ENCODE results near the gene SPATS2.
"Not testable (repeated sequence)": the region's sequence is repeated elsewhere in the genome, so short reads cannot be mapped to it uniquely, and the experiment has no call there.

The SPATS2 gene

DNA sequence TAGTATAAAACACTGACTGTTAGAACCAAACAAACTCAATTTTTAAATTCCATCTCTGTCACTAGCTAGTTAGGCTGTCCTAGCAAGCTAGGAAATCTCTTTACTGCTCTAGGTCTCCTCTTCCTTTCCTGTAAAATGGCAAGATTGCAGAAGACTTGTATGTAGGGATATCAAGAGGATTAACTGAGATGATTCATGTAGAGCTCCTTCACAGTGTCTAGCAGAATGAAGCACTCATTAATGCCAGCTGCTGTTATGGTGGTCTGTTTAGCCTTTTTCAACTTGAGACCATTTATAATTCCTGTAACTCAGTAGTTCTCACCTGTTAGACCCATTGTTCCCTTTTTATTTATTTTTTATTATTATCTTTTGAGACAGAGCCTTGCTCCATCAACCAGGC lies 103.7 kb downstream of the SPATS2 start:
- DNase-seq (ENCODE audit: low spot score): no peak

DNA sequence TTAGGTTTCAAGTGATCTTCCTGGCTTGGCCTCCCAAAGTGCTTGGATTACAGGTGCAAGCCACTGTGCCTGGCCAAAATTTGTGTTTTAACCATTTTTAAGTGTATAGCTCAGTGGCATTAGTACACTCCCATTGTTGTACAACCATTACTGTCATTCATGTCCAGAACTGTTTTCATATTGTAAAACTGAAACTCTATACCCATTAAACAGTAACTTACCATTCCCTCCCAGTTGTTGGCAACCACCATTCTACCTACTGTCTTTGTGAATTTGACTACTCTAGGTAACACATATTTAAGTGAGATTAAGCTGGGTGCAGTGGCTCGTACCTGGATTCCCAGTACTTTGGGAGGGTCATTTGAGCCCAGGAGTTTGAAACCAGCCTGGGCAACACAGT lies 104.3 kb downstream of the SPATS2 start:
- no peak for DNase-seq (ENCODE audit: low spot score)

DNA sequence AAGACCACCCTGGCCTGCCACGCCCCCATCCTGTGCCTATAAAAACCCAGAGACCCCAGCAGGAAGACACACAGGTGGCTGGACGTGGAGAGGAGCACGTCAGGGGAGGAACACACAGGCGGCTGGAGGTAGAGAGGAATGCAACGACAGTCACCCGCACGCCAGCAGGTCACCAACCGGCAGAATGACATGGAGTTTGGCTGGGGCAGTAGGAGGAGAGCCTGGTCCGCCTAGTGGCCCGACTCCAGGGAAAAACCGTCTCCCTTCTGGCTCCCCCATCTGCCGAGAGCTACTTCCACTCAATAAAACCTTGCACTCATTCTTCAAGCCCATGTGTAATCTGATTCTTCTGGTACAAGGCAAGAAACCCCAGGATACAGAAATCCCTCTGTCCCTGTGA lies 108.8 kb downstream of the SPATS2 start:
- DNase-seq (ENCODE audit: low spot score): no peak

DNA sequence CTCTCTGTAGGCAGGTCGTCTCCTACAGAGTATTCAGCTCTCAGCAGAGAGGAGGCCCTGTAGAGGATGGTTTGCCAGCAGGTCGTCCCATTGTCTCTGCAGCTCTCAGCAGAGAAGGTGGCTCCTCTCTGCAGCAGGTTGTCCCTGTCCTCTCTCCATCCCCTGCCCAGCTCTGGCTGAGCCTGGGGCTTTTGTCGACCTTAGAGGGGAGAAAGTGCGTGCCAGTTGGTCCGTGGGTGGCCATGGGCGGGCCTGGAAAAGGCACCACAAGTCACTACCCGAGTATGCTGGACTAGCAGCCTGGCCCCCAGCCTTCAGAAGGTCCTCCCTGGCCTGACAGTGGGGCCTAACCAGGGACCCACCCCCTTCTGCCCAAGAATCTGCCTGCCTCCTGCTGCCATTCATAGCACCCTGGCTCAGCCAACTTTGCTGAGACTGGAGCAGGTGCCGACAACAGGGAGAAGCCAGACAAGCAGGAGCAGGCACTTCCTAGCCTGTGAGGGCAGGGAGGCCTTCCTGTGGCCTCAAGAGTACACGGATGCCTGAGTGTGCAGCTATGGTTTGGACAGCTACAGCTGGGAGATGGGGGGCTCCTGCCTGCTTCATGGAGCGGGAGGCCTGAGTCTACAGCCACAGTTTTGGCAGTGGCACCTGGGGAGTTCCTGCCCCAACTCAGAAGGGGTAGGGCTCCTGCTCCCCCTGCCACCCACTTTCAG lies 111.8 kb downstream of the SPATS2 start:
- DNase-seq (ENCODE audit: low spot score): no peak

DNA sequence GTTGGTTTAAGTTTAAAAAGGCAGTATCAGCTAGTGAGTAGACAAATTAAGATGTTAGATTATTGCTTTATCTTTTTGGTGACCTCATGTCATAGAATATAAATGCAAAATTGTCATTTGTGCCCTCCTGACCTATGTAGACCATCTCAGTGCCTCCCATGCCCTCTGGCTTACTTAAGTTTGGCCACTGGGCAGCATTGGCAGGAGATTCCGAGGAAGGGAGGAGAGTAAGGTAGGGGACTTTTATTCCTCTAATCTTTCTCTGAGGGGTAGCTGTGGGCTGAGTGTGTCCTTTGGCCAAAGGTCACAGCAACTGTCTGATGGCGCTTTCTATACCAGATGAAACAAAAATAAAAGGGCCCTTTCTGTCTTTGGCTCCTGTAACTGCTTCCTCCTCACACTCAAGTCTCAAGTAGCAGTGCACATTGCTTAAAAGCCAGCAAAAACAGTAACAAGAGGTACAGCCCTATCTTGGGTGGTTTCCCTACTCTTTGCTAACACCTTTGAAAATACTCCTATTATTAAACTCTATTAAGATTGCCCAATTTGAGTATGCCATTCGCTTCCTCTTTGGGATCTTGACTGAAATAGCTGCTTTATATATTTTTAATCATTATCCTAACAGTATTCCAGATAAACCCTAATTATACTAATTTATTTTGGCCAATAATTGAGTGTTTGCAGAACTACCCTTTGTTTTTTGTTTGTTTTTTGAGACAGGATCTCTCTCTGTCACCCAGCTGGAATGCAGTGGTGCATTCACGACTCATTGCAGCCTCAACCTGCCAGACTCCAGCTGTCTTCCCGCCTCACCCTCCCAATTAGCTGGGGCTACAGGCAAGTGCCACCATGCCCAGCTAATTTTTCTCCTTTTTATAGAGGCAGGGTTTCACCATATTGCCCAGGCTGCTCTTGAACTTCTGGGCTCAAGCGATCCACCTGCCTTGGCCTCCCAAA lies 115.1 kb downstream of the SPATS2 start:
- peak; percentile 61 for DNase-seq (ENCODE audit: low spot score)

DNA sequence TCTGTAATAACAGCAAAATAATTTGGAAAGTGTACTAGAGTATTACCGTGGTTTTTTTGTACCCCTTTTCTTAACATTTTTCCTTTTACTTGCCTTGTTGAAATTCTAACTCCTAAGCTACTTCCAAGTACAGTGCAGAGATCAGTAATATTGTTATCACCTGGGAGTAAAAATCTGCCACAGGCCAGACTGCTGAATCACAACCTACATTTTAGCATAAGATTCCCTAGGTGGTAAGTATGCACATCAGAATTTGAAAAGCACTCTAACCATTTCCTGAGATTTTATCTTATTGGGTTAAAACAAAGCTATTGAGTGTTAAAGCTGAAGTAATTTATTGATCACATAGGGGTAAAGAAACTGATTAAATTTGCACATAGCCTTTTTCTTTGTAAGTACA lies 116.4 kb downstream of the SPATS2 start:
- DNase-seq (ENCODE audit: low spot score): peak; percentile 37

DNA sequence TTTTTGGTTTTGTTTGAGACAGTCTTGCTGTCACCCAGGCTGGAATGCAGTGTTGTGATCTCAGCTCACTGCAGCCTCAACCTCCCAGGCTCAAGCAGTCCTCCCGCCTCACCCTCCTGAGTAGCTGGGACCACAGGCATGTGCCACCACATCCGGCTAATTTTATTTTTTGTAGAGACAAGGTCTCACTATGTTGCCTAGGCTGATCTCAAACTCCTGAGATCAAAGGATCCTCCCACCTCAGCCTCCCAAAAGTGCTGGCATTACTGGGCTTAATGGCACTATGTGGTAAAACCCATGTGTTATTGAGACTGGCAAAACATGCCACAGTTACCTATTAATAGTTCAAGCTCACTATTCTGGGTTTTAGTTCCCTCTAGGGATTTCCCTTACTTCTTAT lies 120.3 kb downstream of the SPATS2 start:
- DNase-seq (ENCODE audit: low spot score): no peak

DNA sequence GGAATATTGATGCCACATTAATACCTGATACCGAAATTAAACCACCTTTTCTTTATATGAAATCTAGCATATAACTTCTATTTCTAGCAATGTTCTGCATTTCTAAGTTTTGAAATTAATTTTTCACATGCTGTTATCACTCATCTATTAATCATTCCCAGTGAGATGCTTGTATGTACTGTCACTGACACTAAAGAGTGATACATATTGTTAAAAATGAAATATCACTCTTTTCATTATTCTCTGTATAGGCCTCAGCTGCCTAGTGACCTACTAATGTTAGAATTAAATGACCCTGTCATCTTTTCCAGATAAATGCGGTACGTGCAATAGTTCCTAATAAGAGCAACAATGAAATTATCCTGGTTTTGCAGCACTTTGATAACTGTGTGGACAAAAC lies 121.9 kb downstream of the SPATS2 start:
- no peak for DNase-seq (ENCODE audit: low spot score)

DNA sequence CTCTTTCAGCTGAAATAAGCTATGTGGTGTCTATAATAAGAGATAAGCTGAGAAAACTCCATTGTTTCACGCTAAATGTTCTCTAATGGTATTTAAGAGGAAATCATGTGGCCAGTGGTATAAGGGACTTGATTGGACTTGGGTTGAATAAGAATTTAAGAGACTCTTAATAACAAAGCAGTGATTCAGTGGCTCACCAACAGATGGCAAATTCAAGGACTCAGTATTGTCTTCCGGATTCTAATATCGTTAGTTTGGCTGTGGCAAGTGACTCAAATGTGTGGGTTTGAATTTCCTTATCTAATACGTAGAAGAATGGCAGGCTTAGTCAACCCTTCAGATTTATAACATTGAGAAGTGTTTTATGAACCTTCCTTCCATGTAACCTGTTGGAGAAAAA lies 122.5 kb downstream of the SPATS2 start:
- no peak for DNase-seq (ENCODE audit: low spot score)

DNA sequence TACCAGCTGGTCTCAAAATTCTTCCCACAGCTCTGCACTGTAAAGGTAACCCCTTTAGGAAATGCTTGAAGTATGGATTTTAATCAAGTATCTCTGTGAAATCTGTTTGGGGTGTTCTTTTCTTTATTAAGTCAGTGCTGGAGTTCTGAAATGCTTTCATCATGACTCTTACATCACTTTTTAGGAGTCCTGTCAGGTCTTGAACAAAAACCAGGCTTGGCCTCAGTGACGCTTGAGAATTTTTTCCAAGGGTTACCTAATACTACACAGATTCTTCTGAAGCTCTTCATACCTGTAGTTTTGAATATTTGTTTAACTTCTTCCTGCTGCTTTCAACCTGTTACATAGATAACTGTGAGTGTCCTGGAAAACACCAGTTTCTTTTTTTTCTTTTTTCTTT lies 124.6 kb downstream of the SPATS2 start:
- DNase-seq (ENCODE audit: low spot score): no peak

DNA sequence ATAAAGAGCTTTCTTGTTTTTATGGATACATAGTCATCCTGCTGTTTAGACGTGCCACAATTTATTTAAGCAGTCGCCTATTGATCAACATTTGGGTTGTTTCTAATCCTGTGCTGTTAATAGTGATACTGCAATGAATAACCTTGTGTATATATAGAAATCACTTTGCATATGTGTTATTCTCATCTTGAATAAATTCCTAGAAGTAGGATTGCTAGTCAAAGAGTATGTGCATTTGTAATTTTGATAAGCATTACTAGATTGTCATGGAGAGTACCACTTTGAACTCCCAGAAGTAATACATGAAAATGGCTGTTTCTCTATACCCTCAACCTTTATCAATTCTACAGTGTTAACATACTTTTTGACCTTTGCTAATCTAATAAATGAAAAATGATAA lies 126.6 kb downstream of the SPATS2 start:
- DNase-seq (ENCODE audit: low spot score): no peak

DNA sequence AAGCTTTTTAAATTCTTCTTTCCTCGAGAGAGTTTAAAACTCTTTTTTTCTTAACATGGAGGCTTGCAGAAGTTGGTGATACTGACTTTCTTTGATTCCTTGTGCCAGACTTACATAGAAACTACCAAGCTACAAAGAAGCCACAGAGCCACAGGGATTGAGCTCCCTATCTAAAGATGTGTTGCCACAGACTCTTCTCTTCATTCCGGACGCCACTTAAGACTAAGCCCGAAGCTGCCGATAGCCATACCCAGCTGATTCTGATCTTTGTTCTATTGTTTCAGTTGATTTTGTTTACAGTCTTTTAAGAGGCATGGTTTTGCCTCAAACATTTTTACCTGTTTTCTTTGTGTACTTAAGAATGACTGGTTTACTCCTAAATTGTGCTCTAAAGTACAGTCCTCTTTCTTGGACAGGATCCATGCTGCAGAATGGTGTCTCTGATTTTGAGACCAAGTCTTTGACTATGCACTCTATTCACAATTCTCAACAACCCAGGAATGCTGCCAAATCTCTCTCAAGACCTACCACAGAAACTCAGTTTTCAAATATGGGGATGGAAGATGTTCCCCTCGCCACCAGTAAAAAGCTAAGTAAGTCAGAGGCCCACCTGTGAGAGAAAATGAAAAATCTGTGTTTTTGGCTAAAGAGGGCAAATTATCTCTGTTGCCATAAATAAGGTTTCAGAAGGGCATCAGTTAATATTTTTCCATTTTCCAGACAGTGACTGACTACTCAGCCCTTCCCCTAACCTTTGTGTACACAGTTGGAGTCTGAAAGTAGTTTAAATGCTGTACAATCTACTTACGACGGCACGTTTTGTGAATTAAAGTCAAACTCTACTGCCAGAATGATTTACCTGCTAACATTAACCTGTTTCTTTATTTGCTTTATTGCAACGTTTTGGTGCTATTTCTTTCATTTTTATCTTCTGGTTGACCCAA lies 129.4 kb downstream of the SPATS2 start:
- no peak for DNase-seq (ENCODE audit: low spot score)

DNA sequence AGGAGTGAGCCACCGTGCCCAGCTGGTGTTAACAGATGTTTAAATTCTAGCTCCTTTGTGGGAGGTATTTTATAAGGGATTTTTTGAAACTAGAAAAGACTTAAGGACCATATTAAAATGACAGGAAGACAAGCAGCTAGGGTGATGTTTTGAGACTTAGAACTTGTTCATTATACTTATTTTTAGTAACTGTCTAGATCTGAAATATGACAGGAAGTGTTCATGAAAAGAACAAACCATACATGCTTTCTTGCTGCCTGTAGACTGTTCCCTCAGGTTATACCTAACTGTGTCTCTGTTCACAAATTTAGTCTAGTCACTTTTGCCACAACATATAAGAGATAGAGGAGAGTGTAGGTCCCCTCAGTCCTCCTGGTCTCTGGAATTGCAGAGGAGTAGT lies 134.6 kb downstream of the SPATS2 start:
- DNase-seq (ENCODE audit: low spot score): no peak

DNA sequence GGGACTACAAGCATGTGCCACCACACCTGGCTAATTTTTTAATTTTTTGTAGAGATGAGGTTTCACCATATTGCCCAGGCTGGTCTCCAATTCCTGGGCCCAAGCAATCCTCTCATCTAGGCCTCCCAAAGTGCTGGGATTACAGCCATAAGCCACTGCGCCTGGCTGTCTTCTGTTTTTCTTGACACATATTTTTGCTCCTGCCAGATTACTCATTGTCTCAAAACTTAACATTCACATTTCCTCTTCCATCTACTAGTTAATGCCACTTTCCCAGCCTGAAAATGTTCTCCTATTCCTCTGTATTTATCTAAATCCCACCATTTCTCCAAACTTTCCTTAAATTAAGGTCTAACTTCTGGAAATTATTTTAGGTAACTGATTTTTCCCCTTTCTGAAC lies 135.3 kb downstream of the SPATS2 start:
- DNase-seq (ENCODE audit: low spot score): no peak

DNA sequence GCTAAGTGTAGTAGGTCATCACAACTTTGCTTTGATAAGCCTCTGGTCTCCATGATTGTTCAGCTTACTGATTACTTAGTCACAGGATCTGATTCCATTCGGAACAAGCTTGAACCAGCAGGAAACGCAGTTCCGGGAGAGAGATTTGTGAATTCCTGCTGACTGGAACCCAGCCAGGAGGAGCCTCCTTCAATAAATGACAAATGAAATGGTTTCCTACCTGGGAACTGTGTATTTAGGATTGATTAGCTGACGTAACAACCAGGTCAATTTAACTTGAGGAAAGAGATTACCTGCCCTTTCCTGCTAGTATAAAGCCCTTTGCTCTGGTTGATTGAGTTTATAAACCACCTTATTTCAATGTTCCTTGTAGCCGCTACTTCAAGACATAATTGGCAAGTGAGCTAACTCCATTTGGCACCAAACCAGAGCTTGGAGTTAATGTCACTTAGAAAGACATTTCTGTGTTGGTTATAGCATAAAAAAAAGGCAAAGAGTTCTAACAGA lies 136.5 kb downstream of the SPATS2 start:
- peak; percentile 95 for DNase-seq (ENCODE audit: low spot score)

DNA sequence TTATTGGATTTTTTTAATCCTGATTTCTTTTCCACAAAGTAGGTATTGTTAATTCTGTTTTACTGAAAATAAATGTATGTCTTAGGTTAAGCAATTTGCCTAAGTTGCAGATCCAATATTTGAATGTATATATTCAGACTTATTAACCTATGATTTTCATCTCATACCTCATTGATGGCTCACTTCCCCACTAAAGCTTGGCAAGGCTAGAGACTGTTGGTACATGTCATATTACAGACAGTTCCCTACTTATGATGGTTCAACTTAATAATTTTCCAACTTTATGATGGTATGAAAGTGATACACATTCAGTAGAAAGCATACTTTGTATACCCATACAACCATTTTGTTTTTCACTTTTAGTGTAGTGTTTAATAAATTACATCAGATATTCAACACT lies 138.4 kb downstream of the SPATS2 start:
- DNase-seq (ENCODE audit: low spot score): no peak

DNA sequence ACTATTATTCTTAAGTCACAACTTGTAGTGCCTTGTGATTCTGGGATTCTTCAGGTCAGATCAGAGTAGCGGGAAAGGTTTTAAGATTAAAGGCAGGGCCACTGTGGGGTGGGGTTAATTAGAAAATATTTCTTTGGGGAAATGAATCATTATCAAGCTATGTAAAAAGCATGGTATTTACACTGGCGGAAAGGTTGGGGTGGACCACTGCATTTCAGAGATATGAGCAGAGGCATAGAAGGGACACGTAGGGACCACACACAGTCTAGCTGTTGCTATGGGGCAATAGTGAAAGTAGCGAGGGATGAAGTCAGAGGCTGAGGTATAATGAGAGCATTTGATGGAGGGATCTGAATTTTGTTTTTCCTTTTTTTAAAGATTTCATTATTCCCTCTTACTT lies 139.9 kb downstream of the SPATS2 start:
- peak; percentile 29 for DNase-seq (ENCODE audit: low spot score)

DNA sequence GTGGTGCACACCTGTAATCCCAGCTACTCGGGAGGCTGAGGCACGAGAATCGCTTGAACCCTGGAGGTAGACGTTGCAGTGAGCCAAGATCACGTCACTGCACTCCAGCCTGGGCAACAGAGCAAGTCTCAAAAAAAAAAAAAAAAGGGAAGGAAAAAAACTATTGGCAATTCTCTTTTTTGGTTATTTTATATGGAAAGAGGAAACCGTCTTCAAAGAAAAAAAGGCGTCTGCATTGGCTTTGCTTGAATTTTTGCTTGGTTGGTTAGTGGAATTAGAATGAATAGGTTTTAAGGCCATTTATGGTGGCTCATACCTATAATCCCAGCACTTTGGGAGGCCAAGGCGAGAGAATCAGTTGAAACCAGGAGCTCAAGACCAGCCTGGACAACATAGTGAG lies 142.4 kb downstream of the SPATS2 start:
- DNase-seq (ENCODE audit: low spot score): not testable (repeated sequence)

DNA sequence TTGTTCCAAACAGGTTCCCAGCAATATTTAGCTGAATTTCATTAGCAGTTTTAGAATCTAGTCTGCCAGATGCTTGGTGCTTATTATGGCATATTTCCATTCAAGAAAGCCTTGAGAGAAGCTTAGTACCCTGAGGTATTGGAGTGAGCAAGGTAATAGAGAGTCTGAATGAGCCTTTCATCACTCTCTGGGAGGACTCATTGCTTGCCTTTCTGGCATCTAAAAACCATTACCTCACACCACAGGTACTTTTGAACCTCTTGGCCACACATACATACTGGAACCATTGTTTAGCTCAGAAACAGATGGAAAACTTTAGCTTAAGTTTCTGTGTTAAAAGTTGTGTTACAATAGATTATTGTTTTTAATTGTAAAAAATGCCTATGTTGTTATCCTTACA lies 144.1 kb downstream of the SPATS2 start:
- peak; percentile 56 for DNase-seq (ENCODE audit: low spot score)

DNA sequence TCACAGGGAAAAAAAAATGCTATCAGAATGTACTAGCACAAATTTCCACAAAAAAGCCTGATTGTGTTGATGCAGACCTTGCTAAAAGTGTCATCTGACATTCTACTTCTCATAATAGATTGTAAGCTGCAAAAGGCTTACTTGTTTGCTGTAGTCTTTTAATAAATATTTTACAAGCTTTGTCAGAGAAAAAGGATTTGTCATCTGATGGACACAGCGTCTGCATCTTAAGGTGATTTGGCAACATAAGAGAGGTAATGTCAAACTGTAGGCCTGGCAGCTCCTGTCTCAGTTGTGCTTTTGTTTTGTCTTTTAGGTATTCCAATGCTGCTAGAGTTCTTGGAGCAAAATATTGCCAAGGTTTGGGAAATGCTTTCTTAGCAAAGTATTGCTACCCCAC lies 145.3 kb downstream of the SPATS2 start:
- no peak for DNase-seq (ENCODE audit: low spot score)

DNA sequence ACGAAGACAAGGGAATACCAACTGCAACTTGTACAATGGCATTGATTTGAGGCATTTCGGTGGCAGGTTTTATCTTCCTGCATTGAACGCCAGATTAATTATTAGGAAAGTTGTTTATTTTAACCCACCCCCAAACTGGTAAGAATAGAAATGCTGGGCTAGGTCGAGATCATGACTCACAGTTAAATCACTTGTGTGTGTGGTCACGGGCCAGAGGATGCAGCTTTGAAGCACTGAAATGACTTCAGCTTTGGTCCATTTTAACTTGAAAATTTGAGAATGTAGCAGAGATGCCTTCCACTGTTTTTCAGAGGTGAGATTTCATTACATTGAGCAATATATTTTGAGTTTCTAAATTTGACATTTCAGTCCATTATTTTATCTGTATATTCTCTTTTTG lies 148.0 kb downstream of the SPATS2 start:
- peak; percentile 87 for DNase-seq (ENCODE audit: low spot score)

Data from kidney tubule cell (primary cell).